NCI-H187 treated with DMSO at 0.1 percent for 48 hours (cell line): ENCODE results near the gene HES7.

Experiments
- DNase-seq: peaks from one replicate; lab custom pipeline; 2025; lab: John Stamatoyannopoulos, UW

Gene HES7

DNA sequence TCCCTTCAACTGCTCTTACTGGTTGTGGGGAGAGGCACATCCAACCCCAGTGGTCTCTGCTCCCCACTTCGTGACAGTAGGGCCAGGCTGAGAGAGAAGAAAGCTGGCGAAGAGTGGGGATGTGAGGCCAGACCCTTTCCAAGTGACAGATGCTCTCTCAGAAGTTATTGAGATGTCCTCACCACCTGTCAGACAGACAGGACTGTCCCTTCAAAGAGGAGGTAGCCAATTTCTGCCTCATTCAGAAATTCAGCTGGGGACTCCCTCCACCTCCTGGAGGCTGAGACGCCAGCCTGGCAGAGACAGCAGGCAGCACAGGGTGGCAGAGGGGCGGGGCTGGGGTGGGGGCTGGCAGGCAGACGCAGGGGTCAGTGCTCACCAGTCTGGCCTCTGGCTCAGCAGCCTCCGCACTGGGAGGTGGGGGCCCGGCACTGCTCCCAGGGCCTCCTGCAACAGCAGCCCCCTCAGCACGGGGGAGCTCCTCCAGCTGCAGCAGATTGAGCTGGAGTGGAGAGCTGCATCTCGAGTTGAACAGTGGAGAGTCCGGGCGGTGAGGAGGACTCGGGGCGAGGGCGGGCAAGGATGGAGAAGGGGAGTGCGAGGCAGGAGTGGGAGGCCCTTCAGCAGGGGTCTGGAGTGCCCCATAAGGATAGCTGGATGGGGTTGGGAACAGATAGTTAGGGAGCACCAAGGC lies 19.1 kb upstream of the HES7 start:
- no peak for DNase-seq

DNA sequence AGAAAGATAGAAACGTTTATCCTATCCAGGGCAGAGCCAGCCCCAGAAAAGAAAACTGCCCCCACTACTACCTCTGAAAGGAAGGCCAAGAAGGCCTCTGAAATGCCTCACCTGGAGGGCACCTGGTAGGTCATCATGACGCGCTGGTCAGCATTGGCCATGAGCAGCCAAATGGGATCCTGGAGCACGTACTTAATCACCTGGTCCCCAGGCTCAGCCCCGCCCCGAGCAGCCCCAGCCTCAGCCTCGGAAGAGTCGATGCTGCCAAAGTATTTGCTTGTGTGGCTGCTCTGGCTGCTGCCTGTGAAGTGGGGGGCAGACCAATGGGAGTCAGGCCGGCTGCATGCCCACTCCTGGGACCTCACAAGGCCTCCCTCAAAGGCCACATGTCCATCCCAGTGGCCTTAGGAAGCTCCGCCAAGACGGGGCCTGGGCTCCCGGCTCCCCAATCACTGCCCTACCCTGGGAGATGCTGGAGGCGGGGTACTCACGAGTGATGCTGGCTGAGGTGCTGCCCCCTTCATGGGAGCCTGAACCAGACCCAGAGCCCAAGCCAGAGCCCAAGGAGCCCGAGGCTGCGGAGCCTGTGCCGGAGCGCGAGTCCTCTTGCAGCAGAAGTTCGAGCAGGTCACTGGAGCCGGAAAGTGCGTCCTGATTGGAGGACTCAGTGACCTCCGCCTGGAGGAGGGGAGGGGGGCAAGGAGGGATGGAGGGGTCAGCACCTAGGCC lies 18.4 kb upstream of the HES7 start:
- DNase-seq: no peak

DNA sequence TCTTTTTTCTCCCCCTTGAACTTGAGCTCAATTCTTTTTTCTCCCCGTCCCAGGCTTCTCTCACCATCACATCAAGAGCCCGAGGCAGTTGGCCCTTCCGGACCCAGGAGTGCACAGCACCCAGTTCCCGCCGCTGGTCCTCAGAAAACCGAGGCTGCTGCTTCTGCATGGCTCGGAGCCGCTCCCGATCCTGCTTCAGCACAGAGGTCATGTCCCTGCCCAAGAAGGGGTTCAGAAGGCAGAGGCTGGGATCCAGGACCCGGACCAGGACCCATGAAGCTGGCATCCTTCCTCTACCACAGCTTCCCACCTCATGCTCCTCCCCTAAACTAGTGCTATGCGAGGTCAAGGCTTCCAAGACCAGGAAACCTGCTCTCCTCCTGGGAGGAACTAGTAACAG lies 17.8 kb upstream of the HES7 start:
- no peak for DNase-seq

DNA sequence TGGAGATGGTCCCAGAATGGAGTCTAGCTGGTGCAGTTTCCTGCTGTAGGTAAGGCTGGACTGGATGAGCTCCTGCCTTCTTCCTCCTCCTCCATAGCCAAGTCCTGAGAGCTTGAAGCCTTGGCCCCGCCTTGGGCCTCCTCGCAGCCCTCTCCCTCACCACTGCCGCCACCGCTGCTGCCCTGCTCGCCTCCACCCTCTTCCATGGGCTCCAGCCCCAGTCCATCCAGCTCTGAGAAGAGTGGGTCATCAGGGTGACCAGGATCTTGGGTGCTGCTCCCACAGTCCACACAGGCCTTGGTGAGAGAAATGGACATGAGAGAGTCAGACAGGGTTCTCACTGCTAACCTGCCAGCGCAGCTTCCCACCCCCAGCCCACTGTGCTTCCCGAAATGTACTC lies 17.1 kb upstream of the HES7 start:
- DNase-seq: no peak

DNA sequence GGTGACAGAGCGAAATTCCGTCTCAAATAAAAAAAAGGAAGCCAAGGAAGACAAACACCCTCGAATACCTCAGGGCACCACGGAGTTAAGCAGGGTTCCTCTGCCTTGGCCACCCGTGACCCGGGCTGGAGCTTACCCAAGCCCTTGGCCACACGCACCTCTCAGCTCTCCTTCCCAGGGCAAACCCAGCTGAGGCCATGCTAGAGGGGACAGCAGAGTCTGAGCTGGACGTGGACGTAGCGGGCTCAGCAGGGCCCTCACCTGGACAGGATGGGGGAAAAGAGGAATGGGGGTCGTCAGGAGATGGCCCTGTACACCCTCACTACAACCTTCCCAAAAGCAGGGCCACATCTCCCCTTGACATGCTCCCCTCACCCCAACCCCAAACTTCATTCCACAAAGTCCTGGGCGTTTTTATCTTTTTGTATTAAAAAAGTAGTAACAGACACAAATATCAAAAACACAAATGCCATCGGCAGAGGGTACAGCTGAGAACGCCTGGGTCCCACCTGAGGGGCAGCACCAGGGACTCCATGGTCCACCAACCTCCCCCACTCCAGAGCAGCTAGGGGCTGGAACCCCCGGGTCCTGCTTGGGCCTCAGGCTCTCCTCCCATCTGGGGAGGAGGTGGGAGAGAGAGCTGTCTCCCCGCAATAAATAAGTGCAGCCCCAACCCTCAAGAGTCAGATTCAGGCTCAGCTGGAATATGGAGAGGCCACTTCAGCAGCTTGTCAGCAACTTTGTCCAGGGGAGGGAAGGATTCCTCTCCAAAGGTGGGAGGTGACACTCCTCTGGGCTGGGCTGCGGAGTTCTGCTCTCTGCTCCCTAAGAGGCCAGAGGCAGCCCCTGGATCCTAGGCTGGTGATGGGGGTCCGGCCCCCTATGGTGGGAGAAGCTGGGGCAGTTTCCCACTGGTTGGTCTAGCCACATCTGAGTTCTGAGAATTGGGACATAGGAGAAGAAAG lies 16.4 kb upstream of the HES7 start:
- no peak for DNase-seq

DNA sequence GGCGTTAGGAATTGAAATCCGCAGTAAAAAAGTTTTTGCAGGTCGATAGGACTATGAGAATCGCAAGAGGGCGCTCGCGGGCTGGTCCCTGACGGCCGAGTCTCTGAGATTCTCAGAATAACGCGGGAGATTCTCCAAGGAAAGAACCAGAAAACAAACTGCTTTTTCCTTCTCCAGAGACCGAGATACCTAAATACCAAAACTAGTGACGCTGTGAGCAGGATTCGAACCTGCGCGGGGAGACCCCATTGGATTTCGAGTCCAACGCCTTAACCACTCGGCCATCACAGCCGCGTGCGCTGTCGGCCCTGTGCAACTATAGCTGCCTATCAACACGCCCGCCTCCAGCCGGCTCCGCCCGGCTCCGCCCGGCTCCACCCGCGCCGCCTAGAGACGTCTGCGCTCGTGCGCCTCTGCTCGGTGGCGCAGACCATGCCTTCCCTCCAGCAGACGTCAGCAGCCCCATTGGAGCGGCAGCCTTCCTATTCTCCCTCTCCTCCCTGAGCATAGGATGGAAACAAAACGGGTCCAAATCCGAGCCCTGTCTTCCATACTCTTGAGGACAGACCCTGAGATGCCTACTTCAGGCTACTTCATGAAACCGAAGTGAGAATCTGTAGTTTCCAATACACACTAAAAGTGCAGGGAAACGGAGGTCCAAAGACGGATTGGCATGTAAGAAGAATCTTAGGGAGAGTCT lies 14.9 kb upstream of the HES7 start:
- DNase-seq: peak; percentile 59

DNA sequence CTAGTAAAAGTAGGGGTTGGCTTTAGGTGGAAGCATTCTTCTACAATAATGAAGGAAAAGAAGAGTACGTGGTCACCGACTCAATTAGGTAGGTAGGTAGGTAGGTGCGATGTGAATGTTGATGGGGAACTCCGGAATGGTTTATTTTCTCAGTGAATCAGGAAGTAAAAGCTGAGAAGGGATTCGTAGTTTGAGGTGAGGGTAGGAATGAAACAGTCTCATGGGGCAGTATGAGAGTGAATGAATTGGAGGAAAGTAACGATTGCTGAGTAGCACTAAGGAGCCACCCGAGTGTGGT lies 14.4 kb upstream of the HES7 start:
- no peak for DNase-seq

DNA sequence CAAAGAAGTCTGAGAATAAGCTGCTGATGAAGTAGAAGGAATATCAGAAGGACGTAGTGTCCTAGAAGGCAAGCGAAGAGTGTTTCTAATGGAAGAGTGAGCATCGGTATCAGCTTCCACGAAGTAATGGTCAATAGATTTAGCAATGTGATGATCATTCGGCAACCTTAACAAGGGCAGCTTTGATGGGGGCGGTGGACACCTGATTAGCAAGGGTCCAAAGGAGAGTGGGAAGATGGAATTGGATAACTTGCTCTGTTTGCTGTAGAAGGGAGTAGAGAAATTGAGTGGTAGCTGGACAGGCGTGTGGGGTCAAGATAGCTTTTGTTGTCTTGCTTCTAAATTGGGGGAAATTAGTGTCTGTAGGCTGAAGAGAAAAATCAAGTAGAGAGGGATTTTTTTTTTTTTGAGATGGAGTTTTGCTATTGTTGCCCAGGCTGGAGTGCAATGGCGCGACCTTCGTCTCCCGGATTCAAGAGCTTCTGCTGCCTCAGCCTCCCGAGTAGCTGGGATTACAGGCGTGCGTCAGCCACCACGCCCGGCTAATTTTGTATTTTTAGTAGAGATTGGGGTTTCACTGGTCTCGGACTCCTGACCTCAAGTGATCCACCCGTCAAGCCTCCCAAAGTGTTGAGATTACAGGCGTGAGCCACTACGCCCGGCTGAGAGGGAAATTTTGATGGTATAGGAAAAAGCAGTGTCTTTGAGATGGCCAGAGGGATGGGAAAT lies 13.9 kb upstream of the HES7 start:
- no peak for DNase-seq

DNA sequence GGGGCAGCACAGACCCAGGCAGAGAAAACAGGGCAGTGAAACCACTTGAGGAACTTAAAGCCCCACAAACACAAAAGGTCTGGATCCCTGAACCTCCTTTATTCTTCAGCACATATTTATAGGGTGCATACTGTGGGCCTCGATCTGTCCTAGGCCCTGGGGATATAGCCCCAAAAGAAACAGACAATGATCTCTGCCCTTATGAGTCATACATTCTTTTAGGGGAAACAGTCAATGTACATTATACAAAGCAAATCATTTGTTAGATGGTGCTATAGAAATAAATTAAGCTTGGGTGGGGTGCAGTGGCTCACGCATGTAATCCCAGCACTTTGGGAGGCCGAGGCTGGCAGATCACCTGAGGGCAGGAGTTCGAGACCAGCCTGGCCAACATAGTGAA lies 10.0 kb upstream of the HES7 start:
- DNase-seq: no peak

DNA sequence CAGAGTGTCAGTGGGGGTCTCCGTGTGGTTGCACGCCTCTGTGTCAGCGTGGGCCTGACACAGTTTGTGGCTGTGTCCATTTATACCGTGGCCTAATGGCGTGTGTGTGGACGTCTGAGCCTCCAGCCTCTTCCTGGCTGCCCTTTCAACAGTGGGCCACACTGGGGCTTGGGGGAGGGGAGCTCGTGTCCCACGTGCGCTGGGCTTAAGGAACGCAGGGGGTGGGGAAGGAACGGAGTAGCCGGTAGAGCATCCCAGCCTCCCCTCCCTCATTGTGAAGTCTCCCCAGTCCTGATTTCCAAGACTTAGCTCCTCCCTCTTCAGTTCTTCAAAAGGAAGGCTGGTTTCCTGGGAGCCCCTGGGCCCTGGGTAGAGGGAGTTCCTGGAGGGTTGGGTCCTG lies 9.5 kb upstream of the HES7 start:
- DNase-seq: no peak

DNA sequence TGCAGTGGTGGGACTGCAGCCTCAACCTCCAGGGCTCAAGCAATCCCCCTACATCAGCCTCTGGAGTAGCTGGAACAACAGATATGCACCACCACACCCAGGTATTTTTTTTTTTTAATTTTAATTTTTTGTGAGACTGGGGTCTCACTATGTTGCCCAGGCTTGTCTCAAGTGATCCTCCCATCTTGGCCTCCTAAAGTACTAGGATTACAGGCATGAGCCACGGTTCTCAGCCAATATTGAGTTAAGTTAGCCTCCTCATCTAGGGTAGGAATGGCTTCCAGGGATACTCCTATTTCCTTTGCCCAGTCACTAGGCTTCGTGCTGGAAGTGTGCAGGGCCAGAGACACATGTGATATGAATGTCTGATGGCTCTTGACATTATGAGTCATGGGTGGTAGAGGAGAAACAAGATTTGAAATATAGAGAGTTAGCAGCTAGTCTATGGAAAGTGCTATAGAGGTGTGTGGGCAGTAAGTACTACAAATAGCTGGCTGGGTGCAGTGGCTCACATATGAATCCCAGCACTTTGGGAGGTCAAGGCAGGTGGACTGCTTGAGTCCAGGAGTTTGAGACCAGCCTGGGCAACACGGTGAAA lies 8.0 kb upstream of the HES7 start:
- no peak for DNase-seq

DNA sequence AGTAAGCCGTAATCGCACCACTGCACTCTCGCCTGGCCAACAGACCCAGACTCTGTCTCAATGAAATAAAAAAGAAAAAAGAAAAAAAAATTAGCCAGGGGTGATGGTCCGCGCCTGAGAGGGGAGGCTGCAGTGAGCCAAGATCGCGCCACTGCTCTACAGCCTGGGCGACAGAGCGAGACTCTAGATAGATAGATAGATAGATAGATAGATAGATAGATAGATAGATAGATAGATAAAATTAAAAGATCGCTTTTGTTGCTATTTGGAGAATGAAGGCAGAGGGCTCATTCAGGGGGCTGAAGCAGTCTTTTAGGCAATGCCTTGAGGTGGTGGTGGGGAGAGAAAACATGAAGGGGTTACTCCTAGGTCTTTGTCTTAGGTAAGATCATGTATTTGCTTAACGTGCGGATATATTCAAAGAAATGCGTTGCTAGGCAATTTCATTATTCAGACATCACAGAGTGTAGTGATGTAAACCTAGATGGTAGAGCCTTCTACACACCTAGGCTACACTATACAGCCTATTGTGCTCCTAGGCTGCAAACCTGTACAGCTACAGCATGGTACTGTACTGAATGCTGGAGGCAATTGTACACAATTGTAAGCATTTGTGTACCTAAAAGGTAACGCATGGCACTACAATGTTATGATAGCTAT lies 4.3 kb upstream of the HES7 start:
- no peak for DNase-seq

DNA sequence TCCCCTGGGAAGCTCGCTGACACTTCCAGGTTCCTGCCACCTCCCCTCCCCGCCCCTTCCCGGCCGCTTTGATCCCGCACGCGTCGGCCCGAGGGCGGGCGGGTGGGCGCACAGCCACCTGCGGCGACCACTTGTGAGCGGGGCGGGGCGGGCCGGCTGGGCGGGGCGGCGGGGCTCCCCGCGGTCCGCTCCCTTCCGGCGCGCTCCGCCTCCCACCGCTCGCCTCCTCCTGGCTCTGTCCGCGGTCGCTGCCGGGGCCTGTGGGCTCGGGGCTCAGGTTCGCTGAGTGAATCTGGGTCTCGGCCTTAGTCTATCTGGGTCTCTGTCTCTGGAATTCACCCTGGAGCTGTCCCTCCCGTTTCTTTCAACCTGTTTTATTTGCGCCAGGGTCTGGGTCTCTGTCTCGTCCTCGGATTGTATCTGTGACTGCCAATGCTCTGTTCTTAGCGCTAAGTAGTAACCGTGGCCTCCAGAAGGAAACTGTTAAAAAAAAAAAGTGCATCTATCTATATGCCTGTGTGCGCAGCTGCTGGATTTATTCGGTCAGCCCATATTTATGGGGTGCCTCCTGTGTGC lies 2.7 kb upstream of the HES7 start:
- DNase-seq: no peak

DNA sequence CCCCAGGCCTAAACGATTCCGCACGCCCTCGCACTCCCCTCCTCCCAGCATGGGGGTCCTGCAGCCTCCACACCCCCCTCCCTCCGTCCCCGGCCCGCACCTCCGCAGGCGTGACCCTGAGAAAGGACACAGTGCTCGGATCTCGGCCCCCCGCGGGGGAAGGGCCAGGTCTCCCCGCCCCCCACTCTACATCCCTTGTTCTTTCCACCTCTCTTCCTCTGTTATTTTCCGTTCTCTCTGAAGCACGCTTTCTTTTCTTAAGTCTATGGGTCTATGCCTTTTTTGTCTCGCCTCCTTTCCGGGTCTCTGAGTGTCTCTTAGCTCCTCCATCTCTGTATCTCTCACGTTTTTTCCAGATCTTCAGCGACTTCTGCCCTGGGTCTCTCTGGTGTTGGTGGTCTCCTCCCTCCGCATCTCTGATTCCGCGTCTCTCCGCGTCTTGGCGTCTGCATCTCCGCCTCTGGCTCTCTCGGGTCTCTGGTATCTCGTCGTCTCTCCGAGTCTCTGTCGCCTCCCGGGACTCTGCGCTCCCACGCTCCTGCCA lies 2.1 kb upstream of the HES7 start:
- DNase-seq: no peak

DNA sequence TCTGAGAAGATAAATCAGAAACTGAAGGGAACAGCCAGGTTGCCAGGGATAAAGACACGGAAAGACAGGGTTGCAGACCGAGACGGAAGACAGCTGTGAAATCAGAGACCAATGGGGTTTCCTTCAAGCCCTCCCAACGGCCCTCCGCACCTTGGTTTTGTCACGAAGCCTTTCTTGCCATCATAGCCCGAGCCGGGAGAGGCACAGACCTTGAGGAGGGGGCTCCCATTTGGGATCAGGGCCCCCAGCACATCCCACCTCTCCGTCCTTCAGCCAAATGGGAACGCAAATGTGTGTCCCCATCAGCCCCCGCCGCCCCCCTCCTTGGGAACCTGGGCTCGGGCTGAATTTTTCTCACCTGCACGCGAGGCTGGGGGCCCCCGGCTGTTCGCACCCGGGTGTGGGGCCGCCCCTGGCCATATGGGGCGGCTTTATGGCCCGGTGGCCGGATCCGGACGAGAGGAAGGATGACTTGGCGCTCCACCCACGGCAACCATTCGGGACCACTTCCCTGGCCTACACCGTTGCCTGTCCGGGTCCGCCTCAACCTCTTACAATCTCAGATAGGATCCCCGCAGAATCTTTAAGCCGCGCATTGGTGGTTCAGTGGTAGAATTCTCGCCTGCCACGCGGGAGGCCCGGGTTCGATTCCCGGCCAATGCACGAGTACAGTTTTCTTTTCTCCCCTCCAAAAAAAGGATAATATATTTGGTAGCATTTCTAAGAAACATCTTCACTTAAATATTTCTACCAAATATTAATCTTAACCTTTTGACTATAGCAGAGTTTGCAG lies 1.4 kb upstream of the HES7 start:
- DNase-seq: no peak

DNA sequence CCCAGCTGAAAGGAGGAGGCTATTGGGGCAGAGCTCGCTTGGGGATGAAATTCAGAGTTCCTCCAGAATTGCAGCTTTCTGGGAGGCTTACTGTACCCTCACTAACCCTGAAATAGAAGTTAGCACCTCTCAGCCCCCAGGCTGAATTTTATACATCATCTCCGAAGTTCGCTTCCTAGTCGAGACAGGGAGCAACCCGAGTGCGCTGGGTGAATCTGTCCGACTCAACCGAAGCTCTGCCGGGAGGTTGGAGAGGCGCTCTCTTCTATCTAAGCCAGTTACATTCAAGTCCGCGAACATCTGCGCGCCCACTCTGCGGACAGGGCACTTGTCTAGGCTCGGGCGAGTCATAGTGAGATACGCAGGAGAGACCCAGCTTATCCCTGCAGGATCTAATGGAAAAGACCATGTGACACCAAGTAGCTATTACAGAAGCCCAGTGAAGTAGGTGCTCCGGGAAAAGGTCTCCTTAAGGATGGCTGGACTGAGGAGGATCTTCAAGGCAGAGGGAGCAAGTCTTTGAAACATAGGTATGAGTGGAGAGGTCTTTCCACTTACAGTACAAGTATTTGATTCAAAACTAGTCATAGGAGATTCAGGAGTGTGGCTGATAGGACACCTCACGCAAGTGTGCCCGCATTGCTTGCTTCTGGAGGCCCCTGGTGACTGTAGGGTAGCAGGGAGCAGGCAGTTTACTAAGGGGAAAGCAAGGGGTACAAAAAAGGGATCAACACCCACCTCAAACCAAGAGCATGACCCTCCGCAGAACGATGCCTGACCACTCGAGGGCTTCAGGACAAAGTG lies 646 bp upstream of the HES7 start:
- no peak for DNase-seq

DNA sequence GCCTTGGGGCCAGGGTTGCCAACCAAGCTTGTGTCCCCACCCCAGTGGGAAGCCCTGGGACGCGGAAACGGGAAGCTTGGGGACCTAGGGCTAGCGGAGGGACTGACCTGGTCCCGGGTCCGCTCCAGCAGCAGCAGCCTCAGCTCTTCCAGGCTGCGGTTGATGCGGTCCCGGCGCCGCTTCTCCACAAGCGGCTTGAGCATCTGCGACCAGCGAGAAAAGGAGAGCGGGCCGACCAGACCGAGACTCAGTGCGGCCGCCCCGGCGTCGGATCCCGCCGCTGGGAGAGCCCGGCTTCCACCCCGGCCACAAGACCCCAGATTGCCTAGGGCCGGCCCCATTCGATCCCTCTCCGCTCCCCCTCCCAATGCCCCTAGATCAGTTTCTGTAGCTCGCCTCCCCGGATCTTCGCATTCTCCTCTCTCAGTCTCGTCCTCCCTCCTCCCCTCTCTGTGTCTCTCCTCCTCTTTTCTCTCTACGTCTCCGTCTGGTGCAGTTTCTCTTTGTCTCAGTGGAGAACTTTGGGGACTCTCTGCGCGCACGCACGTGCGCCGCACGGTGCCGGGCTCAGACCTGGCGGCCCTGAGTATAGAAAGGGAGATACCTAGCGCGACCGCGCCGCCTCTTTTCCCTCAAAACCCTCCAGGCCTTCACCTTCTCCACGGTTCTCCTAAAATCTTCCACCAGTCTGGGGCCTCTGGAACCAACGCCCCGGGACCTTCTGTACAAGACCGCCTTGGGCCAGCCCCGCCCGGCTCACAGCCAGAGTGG lies 797 bp downstream of the HES7 start:
- DNase-seq: no peak
